H4 (cell line): ENCODE data around the gene ATP6V1B1. TPM values are rescaled to one million over a fixed set of nuclear protein-coding genes. Genes with fewer than 3 reads are reported as not detected.
A peak's percentile ranks its signal among the peaks of the same experiment; 100 is the strongest.

Source experiments
- DNase-seq: peaks from one replicate; pipeline ENCODE4 v3.0.0-alpha.2; 2015; ENCODE audit warnings: low spot score
- total RNA-seq: library from RNA; depleted of rRNA; stranded (reverse); fragments of >200 nt; shearing (Covaris generic); gene quantifications from 2 replicates; pipeline ENCODE4 v1.2.3, GENCODE V29; 2014

Gene ATP6V1B1
- total RNA-seq, 1 experiment from 2014 or later: 0.45 TPM

GRCh38 chr2:70926042-70926441 is 9.7 kb upstream of the ATP6V1B1 start:
- no peak for DNase-seq

GRCh38 chr2:70927138-70927537 is 8.6 kb upstream of the ATP6V1B1 start:
- no peak for DNase-seq

- DNase-seq: no peak
These were observed 8.1 kb upstream of the ATP6V1B1 start for GRCh38 chr2:70927641-70928040.

GRCh38 chr2:70928366-70928765 is 7.3 kb upstream of the ATP6V1B1 start:
- DNase-seq: no peak

GRCh38 chr2:70930371-70931329 is 5.0 kb upstream of the ATP6V1B1 start:
- DNase-seq: peak; percentile 2

GRCh38 chr2:70931376-70932000 is 4.2 kb upstream of the ATP6V1B1 start:
- peak; percentile 1 for DNase-seq

GRCh38 chr2:70932631-70933230 is 3.0 kb upstream of the ATP6V1B1 start:
- DNase-seq: peak; percentile 3

GRCh38 chr2:70934981-70935380 is 719 bp upstream of the ATP6V1B1 start:
- DNase-seq: peak; percentile 1

GRCh38 chr2:70936165-70936978 is 672 bp downstream of the ATP6V1B1 start:
- DNase-seq: no peak

GRCh38 chr2:70936979-70937811 is 1.5 kb downstream of the ATP6V1B1 start:
- no peak for DNase-seq

- DNase-seq: no peak
These were observed 2.3 kb downstream of the ATP6V1B1 start for GRCh38 chr2:70937866-70938585.

- no peak for DNase-seq
These were observed 2.9 kb downstream of the ATP6V1B1 start for GRCh38 chr2:70938586-70938950.

- DNase-seq: no peak
These were observed 3.5 kb downstream of the ATP6V1B1 start for GRCh38 chr2:70939001-70939838.

GRCh38 chr2:70939839-70940580 is 4.3 kb downstream of the ATP6V1B1 start:
- no peak for DNase-seq

GRCh38 chr2:70941186-70941585 is 5.5 kb downstream of the ATP6V1B1 start:
- no peak for DNase-seq

- no peak for DNase-seq
These were observed 6.0 kb downstream of the ATP6V1B1 start for GRCh38 chr2:70941701-70942100.

GRCh38 chr2:70942396-70943204 is 6.9 kb downstream of the ATP6V1B1 start:
- no peak for DNase-seq
